Duodenal mucosa (tissue), 2 donors: Measurements from ENCODE around the gene LGALS9B.
"Not testable (repeated sequence)": the region's sequence is repeated elsewhere in the genome, so short reads cannot be mapped to it uniquely, and the experiment has no call there.

Source experiments
- H3K27ac ChIP-seq: one replicate; pipeline ENCODE4 v1.7.0; 2013; ENCODE audit warnings: low read depth, low read length
- H3K27me3 ChIP-seq, 2 donors: one replicate each; pipeline ENCODE4 v1.7.0; 2013; ENCODE audit warnings: low read length in 2 of 2, control low read depth in 1 of 2; ENCODE audit not compliant: insufficient read depth in 2 of 2, control insufficient read depth in 1 of 2
- H3K36me3 ChIP-seq, 2 donors: one replicate each; pipeline ENCODE4 v1.7.0; 2013; ENCODE audit warnings: low read length in 2 of 2, control low read depth in 1 of 2; ENCODE audit not compliant: insufficient read depth in 2 of 2, control insufficient read depth in 1 of 2
- H3K4me1 ChIP-seq, 2 donors: one replicate each; pipeline ENCODE4 v1.7.0; 2013; ENCODE audit warnings: low read length in 2 of 2, control low read depth in 1 of 2; ENCODE audit not compliant: insufficient read depth in 2 of 2, control insufficient read depth in 1 of 2
- H3K4me3 ChIP-seq, 2 donors: one replicate each; pipeline ENCODE4 v1.7.0; 2013; ENCODE audit warnings: low read length in 2 of 2, low read depth in 1 of 2
- H3K9ac ChIP-seq, 2 donors: one replicate each; pipeline ENCODE4 v1.7.0; 2013; ENCODE audit warnings: low read length in 2 of 2, low read depth in 1 of 2
- H3K9me3 ChIP-seq, 2 donors: one replicate each; pipeline ENCODE4 v1.7.0; 2013; ENCODE audit warnings: low read length in 2 of 2, control low read depth in 1 of 2; ENCODE audit not compliant: control insufficient read depth in 1 of 2

Gene LGALS9B

DNA sequence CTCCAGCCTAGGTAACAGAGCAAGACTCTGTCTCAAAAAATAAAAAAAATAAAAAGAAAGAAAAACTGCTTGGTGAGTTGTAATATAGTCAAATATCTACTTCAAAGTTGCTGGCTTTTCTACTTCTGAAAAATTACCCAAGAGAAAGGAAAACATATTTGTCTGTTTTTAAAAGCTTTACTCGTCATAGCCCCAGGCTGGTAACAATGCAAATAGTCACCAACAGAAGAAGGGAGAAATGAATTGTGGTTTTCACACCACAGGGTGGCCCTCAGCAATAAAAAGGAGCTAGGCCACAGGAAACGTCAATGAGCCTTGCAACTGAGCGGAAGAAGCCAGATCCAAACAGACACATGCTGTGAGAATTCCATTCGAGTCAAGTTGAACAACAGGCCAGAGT is 1.8 kb upstream of the LGALS9B start:
- not testable (repeated sequence) for H3K9me3 ChIP-seq, H3K4me1 ChIP-seq, H3K27me3 ChIP-seq, H3K36me3 ChIP-seq, H3K27ac ChIP-seq, H3K4me3 ChIP-seq, H3K9ac ChIP-seq

DNA sequence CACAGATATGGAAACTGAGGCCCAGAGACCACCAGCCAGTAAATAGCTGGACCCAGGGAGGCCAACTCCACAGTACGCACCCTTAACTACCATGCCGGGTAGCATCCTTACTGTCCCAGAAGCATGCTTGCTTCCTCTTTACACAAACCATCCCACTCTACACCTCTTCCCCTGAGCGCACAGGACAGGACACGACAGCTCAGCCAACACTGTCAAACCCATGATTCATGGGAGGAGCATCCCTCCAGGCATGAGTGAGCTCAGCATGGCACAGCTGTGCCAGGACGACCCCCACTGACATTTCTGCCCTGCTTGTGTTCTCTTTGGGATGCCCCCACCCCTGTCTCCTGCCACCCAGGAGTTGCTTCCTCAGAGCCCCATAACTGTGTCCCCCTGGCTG is 340 bp downstream of the LGALS9B start:
- H3K9me3 ChIP-seq, H3K36me3 ChIP-seq, H3K27me3 ChIP-seq, H3K9ac ChIP-seq, H3K4me3 ChIP-seq, H3K27ac ChIP-seq, H3K4me1 ChIP-seq: not testable (repeated sequence)

DNA sequence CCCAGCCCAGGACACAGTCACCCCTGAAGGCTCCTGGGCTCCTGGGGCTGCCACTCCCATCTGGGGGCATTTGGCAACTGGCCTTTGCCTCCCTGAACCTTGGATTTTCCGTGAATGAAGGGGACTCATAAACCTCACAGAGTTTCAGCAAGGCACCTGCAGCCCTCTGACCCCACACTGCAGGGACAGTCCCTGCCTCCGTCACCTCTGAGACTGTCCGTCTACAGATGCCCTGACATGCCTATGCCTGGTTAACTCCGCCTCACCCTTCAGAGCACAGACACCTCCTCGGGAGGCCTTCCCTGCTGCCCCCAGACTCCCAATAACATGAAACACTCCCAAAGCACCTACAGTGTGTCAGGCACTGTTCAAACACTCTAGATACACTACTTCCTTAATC is 786 bp downstream of the LGALS9B start:
- H3K4me1 ChIP-seq, H3K27ac ChIP-seq, H3K9me3 ChIP-seq, H3K9ac ChIP-seq, H3K36me3 ChIP-seq, H3K4me3 ChIP-seq, H3K27me3 ChIP-seq: not testable (repeated sequence)

DNA sequence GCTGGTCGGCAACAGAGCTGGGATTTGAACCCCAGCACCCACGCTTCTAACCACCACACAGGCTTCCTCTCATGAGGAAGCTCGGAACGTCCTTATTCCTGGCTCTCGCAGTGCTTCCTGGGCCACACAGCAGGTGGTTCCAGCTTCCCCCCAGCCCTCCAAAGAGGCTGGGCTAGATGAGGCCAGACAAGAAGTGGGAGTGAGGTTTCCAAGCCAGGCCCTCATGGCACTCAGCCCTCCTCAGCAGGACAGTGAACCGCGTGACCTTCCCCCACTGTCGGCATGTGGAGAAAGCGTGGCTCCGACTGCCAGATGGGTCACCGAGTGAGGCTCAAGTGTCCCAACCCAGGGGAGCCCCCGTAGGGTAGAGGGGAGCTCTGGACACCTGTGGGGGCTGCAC is 1.8 kb downstream of the LGALS9B start:
- H3K9ac ChIP-seq, H3K4me3 ChIP-seq, H3K27me3 ChIP-seq, H3K4me1 ChIP-seq, H3K36me3 ChIP-seq, H3K9me3 ChIP-seq, H3K27ac ChIP-seq: not testable (repeated sequence)

DNA sequence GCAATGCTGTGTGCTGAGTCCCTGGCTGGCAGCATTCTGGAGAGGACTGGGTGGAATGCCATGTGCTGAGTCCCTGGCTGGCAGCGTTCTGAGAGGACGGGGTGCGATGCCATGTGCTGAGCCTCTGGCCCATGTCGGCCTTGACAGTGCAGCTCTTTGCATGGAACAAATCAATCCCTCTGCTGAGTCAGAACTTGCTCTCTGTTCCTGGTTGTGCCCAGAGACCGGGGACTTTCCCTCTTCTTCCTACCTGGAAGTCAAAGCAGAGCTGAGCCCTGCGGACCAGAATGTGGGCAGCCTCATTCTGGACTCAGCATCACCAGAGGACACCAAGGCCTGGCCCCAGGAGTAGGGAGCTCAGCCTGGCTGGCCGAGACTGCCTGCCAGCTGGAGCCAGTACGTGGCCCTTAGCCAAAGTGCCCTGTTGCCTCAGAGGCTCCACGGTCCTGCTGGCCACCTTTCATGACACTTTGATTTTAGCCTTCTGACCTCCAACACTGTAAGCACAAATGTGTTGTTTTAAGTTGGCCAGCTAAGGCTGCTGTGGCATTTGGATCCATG is 2.4 kb downstream of the LGALS9B start:
- H3K4me3 ChIP-seq, H3K27me3 ChIP-seq, H3K27ac ChIP-seq, H3K9me3 ChIP-seq, H3K36me3 ChIP-seq, H3K9ac ChIP-seq, H3K4me1 ChIP-seq: not testable (repeated sequence)

DNA sequence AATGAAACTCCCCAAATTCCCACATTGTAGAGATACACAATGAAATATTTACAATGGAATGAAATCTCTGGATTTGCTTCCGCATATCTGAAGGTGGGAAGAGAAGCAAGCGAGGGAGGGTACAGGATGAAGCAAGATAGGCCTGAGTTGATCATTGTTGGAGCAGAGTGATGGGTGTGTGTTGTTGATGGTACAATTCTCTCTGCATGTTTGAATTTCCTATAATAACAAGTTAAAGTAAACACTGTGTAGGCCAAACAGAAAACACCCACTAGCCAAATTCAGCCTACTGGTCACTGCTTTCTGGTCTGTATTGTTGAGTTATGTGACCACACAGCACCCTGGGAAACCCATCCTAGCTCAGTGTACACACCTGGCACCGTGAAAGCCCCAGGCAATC is 5.2 kb downstream of the LGALS9B start:
- not testable (repeated sequence) for H3K4me1 ChIP-seq, H3K36me3 ChIP-seq, H3K4me3 ChIP-seq, H3K9me3 ChIP-seq, H3K27me3 ChIP-seq, H3K9ac ChIP-seq, H3K27ac ChIP-seq

DNA sequence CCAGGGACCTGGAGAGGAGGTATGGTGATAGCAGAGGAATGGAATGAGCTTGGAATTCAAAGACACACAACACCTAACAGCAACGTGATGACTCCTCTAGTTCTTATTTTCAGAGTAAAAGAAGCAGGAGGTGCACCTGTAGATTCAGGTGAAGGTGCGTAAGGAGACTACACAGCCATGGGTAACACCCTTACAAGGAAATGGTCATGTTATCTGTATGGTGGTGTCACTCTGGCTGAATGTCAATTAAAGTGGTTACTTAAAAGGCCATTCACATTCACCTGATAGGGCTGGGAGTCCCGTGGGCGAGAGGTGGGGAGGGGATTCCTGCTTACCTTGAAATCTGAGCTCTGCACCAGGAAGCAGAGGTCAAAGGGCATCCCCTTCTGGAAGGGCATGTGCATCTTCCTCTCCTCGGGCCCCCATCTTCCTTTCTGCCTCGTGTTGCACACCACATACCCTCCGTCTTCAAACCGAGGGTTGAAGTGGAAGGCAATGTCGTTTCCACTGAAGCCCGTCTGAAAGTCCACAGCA is 9.4 kb downstream of the LGALS9B start:
- not testable (repeated sequence) for H3K9me3 ChIP-seq

DNA sequence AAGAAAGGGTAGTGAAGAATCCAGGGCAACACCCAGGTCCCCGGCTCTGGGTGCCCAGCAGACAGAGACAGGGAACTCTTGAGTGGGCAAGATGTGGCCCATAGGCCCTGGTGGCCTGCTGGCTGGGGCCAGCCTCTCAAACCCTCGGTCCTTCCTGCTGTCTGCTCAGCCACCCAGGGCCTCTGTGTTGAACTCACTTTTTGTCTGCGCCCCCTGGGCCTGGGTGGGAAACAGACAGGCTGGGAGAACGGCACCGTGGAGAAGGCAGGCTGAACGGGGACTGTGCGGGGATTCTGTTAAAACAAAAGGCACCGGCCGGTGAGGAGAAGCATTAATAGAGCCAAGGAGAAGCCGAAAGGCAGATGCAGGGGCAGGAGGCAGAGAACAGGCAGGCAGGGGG is 12.2 kb downstream of the LGALS9B start:
- not testable (repeated sequence) for H3K9ac ChIP-seq, H3K27ac ChIP-seq, H3K9me3 ChIP-seq

More for the DNA sequence above, 9.4 kb downstream of the LGALS9B start:
- not testable (repeated sequence) for H3K9ac ChIP-seq, H3K27me3 ChIP-seq, H3K27ac ChIP-seq, H3K36me3 ChIP-seq, H3K4me1 ChIP-seq, H3K4me3 ChIP-seq

DNA sequence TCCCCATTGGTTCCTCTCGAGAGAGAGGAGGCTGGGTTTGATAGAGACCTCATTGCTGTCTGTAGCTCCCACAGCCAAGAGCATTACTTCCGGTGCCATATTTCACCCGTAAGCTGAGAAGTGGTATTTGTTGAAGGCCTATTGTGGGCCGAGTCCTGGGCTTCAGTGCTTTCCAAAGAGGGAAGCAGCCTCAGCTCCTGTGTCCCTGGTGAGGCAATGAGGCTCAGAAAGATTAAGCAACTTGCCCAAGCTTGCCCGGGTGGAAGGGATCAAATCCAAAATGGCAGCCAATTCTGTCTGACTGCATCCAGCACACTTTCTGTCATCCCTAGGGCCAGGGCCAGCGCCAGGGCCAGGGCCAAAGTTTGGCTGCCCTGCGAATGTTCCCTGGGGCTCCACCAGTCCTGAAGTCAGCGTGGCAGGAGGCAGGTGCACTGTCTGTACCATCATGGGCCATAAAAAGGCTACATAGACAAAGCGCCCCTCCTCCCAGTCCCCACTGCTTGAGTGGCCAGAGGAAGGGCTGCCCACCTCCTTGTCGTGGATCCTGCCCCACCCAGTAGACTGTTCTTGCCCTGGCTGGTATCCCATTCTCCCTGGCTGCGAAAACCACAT is 13.4 kb downstream of the LGALS9B start:
- not testable (repeated sequence) for H3K27me3 ChIP-seq, H3K36me3 ChIP-seq, H3K4me1 ChIP-seq, H3K9ac ChIP-seq, H3K9me3 ChIP-seq, H3K27ac ChIP-seq, H3K4me3 ChIP-seq

More for the DNA sequence above, 12.2 kb downstream of the LGALS9B start:
- not testable (repeated sequence) for H3K4me3 ChIP-seq, H3K4me1 ChIP-seq, H3K36me3 ChIP-seq, H3K27me3 ChIP-seq

DNA sequence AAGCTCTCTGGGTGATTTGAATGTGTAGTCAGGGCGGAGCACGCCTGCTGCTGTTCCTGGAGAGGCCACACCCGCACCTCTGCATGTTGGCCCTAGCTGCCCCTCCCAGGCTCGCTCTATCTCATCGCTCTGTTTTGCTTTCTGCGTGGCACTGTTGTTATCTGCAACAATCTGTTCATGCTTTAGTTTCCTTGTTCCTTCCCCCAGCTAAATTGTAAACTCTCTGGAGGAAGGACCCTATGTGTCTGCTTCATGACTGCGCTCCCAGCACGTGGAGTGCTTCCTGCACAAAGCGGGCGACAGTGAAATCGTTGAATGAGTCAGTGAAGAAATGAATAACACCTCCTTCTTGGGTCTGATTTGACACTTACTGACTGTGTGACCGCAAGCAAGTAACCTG is 16.5 kb downstream of the LGALS9B start:
- not testable (repeated sequence) for H3K36me3 ChIP-seq, H3K9me3 ChIP-seq, H3K27me3 ChIP-seq, H3K4me3 ChIP-seq, H3K4me1 ChIP-seq, H3K9ac ChIP-seq, H3K27ac ChIP-seq
